HG03565 (cell line): ENCODE data around the gene PLA2G4F.

Source experiments
- ATAC-seq: cut with Tn5 transposase; IDR thresholded peaks from one replicate; pipeline ENCODE4 v1.9.1; 2021; ENCODE audit warnings: mild to moderate bottlenecking, moderate library complexity; ENCODE audit not compliant: unreplicated experiment

The PLA2G4F gene

GRCh38 chr15:42156243-42156922 lies at the start of gene PLA2G4F:
Gene PLA2G4F (minus strand): TSS chr15:42156636. CDS start chr15:42156549, 87 bp downstream.
- no peak for ATAC-seq

- no peak for ATAC-seq
These were observed 47.5 kb upstream of the PLA2G4F start for GRCh38 chr15:42203891-42204290.

GRCh38 chr15:42202653-42203052 lies 46.2 kb upstream of the PLA2G4F start:
- no peak for ATAC-seq

- no peak for ATAC-seq
These were observed 45.4 kb upstream of the PLA2G4F start for GRCh38 chr15:42201801-42202200.

- ATAC-seq, result no peak
These were observed 42.7 kb upstream of the PLA2G4F start for GRCh38 chr15:42199126-42199525.

GRCh38 chr15:42198516-42198915 lies 42.1 kb upstream of the PLA2G4F start:
- no peak for ATAC-seq

GRCh38 chr15:42194513-42194912 lies 38.1 kb upstream of the PLA2G4F start:
- ATAC-seq, result no peak

GRCh38 chr15:42193383-42193782 lies 36.9 kb upstream of the PLA2G4F start:
- no peak for ATAC-seq

- peak; percentile 31 for ATAC-seq
These were observed 35.3 kb upstream of the PLA2G4F start for GRCh38 chr15:42191610-42192346.

GRCh38 chr15:42190370-42190769 lies 33.9 kb upstream of the PLA2G4F start:
- ATAC-seq, result no peak

GRCh38 chr15:42185801-42186200 lies 29.4 kb upstream of the PLA2G4F start:
- ATAC-seq, result no peak

GRCh38 chr15:42184736-42185135 lies 28.3 kb upstream of the PLA2G4F start:
- ATAC-seq, result no peak

GRCh38 chr15:42184296-42184695 lies 27.9 kb upstream of the PLA2G4F start:
- no peak for ATAC-seq

GRCh38 chr15:42182961-42183360 lies 26.5 kb upstream of the PLA2G4F start:
- no peak for ATAC-seq

GRCh38 chr15:42182328-42182886 lies 26.0 kb upstream of the PLA2G4F start:
- ATAC-seq, result no peak

- ATAC-seq, result no peak
These were observed 21.6 kb upstream of the PLA2G4F start for GRCh38 chr15:42178056-42178455.

GRCh38 chr15:42175671-42176070 lies 19.2 kb upstream of the PLA2G4F start:
- no peak for ATAC-seq

- no peak for ATAC-seq
These were observed 16.0 kb upstream of the PLA2G4F start for GRCh38 chr15:42172475-42172874.

GRCh38 chr15:42171795-42172194 lies 15.4 kb upstream of the PLA2G4F start:
- no peak for ATAC-seq

GRCh38 chr15:42171122-42171521 lies 14.7 kb upstream of the PLA2G4F start:
- no peak for ATAC-seq

- ATAC-seq, result no peak
These were observed 9.9 kb upstream of the PLA2G4F start for GRCh38 chr15:42166225-42166940.
